HL-60/S4 (cell line): ENCODE results near the gene LIPK.

Experiments
- in situ Hi-C: fragments of 300-500 bp; cut with MboI; formaldehyde crosslinking; loops from 2 replicates; pipeline ENCODE4 v1.14.3; 2022; ENCODE audit warnings: low sequenced_read_pairs

The LIPK gene

DNA sequence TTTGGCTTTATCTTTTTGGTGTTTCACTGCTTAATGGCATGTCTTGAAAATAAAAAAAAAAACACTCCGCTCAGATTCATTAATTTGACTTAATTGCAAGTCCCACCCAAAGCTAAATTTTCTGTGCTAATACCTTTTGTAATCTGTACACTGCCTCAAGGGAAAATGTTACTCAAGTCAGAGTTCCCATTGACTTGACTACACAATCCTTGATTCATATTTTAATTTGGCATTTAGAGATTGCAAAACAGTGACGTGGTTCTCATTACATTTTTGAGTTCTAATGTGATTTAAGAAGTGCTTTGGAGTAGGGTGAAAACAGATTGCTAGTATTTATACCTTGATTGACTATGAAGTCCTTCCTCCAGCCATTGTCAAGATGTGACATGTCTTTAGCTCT, 75.2 kb downstream of the LIPK start:
- in situ Hi-C loops: no loop called here

DNA sequence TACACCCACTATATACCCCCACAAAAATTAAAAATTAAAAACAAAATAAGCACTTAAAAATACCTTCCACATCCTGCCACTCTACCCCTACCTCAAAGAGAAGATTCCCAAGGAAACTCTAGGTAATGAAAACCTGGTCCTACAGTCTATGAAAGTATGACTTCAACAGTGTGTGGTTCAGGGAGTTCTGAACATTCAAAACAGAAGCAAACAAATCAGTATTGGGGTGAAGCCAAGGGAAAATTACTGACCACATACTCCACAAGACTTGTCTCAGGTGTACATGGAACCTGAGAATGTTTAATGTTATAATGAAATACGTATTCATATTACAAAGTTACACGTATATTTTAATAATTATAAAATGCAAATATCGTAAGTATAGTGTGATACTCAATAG, 76.2 kb downstream of the LIPK start:
- in situ Hi-C loops: no loop called here

DNA sequence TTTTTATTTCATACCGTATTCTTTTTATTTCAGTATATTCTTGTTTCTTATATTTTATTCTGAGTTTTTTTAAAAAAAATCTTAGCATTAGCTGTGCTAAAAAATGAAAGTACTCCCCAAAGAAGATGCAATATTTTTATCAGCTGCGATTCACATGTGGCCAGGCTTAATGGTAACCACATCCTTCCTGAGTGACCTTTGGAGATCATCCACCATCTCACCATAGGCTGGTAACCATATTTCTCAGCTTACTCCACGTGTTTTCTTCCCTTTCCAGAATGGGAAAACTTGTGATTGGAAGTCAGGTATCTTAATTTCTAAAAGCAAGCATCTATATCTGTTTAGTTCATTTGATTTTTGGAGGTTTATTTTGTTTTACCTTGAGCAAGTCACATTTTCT, 77.7 kb downstream of the LIPK start:
- in situ Hi-C loops: no loop called here

DNA sequence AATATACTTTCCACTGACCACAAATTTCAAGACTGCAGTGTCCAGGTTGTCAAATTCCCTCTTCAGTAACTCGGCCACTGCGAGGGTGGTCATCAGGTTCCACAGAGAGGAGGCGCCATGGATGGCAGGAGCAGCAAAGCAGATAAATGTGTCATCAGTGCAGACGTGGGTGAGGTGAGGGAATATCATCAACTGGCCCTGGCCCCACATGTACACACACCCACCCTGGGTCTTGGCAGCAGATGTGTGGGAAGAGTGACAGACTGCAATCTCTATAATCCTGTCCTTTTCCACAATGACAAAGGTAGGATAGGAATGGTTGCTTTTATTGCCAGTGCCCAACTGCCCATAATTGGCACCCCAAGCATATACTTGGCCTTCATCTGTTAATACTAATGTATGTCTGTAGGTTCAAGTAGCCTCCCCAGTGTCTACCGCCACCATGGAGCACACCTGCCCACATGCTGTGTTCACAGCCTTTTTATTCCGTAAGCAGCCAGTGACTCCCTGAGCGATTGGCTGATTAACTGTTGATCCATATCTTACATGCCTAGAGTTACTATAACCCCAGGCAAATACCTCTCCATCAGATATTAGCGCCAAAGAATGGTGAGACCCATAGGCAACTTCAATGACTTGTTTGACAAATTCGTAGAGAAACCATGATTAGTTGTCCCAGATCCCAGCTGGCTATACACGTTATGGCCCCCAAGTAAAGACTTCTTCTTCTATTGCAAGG, 80.2 kb downstream of the LIPK start:
- in situ Hi-C loops: no loop called here

DNA sequence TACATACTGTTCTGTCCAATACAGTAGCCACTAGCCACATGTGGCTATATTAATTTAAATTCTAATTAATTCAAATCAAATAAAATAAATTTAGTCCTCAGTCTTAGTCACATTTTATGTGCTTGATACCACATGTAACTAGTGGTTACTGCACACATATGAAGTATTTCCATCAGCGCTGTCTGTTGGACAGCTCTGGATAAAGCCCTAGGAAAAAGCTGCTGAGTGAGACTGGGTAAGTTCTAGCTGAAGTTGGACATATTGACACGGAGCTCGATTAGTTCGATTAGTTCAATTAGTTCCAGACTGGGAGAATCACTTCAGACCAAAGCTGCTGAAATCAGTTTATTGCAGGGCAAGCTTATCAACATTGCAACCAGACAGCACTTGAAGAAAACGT, 81.4 kb downstream of the LIPK start:
- in situ Hi-C loops: no loop called here

DNA sequence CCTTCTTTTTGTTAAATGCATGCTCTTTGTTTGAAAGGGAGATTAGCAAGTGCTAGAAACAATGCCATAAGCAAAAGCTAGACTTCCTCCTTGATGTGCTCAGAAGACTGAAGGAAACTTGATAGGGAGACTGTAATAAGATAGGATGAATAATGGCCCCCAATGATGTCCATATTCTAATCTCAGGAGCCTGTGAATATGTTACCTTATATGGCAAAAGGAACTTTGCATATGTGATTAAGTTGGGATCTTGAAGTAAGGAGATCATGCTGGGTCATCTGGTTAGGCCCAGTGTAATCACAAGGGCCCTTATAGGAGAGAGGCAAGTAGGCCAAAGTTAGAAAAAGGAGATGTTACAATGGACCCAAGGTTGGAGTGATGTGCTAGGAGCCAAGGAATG, 82.9 kb downstream of the LIPK start:
- in situ Hi-C loops: no loop called here

DNA sequence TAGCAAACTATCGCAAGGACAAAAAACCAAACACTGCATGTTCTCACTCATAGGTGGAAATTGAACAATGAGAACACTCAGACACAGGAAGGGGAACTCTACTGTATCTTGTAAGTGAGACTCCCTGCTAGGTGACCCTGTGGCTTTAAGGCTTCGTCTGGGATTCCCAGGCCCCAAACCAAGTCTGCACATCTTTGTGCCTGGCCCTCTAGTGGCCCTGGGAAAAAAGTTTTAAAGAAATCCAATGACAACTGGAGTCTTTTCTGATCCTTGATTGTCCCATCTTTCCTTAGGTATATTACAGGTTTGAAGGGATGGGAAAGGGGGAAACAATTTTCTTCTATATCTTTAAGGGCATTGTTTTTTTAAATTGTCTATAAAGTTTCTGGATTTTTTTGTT, 85.9 kb downstream of the LIPK start:
- in situ Hi-C loops: no loop called here

DNA sequence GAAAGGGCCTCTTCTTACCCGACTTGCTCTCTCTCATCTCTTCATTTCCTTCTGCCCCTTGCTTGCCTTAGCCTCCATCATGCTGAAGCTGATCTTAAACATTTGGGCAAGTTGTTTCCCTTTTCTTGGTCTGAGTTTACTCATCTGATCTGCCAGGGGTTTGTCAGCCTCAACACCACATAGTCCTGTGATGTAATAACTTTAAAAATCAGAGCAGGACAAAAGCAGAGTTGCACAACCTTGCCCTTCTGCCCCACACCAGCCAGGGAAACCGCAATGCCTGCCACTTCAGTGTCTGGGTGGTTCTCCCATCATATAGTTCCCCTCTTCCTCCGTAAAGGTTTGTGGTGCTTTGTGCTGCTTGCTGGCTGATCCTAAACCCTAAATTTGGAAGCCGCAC, 86.6 kb downstream of the LIPK start:
- in situ Hi-C loops: no loop called here

DNA sequence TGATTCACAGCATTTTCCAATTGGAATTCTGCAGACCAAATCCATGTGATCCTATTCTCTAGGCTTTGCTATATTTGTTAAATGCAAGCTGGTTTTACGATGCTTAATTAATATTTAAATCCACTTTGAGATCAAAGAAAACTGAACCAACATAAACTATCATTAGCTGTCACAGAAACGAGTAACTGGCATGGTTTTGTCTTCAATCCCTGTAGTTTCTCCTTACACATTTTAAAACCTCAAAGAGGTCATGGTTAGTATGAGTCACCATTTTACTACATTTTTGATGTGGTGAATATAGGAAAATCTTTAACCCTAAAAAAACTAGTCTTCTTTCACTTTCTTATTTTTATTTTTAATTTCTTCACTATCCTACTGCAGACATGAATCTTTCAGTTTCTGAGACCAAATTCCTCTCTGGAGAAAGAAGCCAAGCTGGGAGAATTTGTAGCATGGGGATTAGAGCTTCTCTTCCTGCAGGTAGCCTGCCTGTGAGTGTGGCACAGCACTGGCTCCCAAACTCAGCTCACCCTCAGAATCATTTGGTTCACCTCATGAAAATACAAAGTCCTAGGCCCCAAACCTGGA, 87.8 kb downstream of the LIPK start:
- in situ Hi-C loops: no loop called here

DNA sequence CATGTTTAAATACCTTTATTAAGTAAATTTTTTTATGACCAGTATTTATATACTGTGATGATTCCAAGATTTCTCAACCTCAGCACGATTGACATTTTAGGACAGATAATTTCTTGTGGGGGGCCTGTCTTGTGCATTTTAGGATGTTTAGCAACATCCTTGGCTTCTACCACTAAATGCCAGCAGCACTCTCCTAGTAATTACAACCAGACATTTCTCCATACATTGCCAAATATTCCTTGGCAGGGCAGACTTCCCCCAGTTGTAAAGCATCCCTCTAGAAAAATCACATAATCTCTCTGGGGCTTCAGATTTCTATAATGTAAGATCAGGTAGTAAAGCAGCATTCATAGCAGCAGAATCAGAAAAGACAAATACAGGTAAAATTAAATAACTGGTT, 88.7 kb downstream of the LIPK start:
- in situ Hi-C loops: no loop called here

DNA sequence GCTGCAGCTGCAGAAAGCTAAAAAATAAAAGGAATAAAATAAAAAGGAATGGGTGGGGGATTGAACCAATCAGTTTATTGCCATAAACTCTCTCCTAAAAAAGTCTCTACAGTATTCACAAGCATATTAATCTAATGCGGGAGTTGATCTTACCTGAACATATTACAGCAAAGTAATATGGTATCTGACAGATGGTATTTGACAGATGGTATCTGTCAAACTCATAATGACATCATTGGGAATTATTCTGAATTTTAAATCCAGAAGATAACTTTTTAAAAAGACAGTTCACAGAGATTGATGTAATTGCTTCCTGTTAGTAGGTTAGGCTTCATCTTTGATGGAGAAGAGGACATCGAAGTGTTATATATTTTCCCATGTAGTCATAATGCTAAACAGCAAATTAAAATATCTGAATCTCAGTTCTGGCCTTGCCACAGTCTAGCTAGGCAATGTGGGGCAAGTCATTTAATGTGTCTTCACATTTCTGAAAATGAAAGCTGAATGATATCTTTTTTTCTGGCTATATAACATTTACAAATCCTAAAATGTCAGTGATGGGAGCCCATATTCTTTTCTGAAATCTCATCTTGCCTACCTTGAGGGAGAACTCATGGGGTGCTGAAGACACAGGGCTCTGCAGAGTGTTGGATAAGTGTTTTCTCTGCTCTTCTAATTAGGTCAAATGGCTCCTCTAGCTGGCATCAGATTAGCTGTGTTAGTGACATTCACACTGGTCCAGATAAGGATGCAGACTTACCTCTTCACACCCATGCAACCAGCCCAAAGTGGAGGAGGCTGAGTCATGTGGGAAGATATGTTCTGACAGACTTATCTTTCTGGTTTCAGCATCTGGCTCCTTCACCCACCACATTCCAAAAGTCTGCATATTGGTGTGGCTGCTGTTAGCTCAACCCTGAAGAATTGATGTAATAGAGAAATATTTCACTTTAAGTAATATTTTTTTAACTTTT, 94.4 kb downstream of the LIPK start:
- in situ Hi-C loops: no loop called here
